MM.1S (cell line): ENCODE results near the gene EFCAB6.

Experiments used
- DNase-seq: peaks from one replicate; pipeline ENCODE4 v3.0.0-alpha.2; 2015
- H2AFZ ChIP-seq: fragments of 300-600 bp; sonication (generic); 2 replicates; pipeline ENCODE4 v1.6.0; 2016; ENCODE audit warnings: antibody characterized with exemption, low read length
- H3F3A ChIP-seq: fragments of 300-600 bp; sonication (generic); 2 replicates; pipeline ENCODE4 v1.6.1; 2016; ENCODE audit warnings: mild to moderate bottlenecking, antibody characterized with exemption, low read length, moderate library complexity, mixed read lengths; ENCODE audit not compliant: insufficient read depth
- H3K27ac ChIP-seq: fragments of 300-600 bp; sonication (generic); 2 replicates; pipeline ENCODE4 v1.5.1; 2016; ENCODE audit warnings: mild to moderate bottlenecking, low read length
- H3K27me3 ChIP-seq: fragments of 300-600 bp; sonication (generic); replicated peaks from 2 replicates; pipeline ENCODE4 v1.6.0; 2016; ENCODE audit warnings: low read length; ENCODE audit not compliant: insufficient read depth
- H3K36me3 ChIP-seq: fragments of 300-600 bp; sonication (generic); replicated peaks from 2 replicates; pipeline ENCODE4 v1.6.1; 2016; ENCODE audit warnings: mild to moderate bottlenecking, low read length, mixed read lengths; ENCODE audit not compliant: insufficient read depth
- H3K4me1 ChIP-seq: fragments of 300-600 bp; sonication (generic); 2 replicates; pipeline ENCODE4 v1.6.1; 2016; ENCODE audit warnings: low read length, mixed read lengths
- H3K4me2 ChIP-seq: fragments of 300-600 bp; sonication (generic); 2 replicates; pipeline ENCODE4 v1.6.0; 2016; ENCODE audit warnings: low read depth, low read length
- H3K4me3 ChIP-seq: fragments of 300-600 bp; sonication (generic); 2 replicates; pipeline ENCODE4 v1.5.1; 2016; ENCODE audit warnings: low read length, mixed read lengths
- H3K79me2 ChIP-seq: fragments of 300-600 bp; sonication (generic); 2 replicates; pipeline ENCODE4 v1.6.1; 2016; ENCODE audit warnings: mixed run types, low read length, mixed read lengths
- H3K9ac ChIP-seq: fragments of 300-600 bp; sonication (generic); 2 replicates; pipeline ENCODE4 v1.6.1; 2016; ENCODE audit warnings: low read length, mixed read lengths
- H3K9me2 ChIP-seq: fragments of 300-600 bp; sonication (generic); replicated peaks from 2 replicates; pipeline ENCODE4 v1.6.1; 2016; ENCODE audit warnings: mild to moderate bottlenecking, low read length, mixed read lengths; ENCODE audit not compliant: insufficient read depth
- H3K9me3 ChIP-seq: fragments of 300-600 bp; sonication (generic); replicated peaks from 2 replicates; pipeline ENCODE4 v1.6.1; 2016; ENCODE audit warnings: mild to moderate bottlenecking, low read length, mixed read lengths; ENCODE audit not compliant: insufficient read depth
- H4K20me1 ChIP-seq: fragments of 300-600 bp; sonication (generic); 2 replicates; pipeline ENCODE4 v1.6.1; 2016; ENCODE audit warnings: mild to moderate bottlenecking, low read length, moderate library complexity, mixed read lengths; ENCODE audit not compliant: insufficient read depth
- EZH2 ChIP-seq: fragments of 300-600 bp; sonication (generic); optimal IDR thresholded peaks from 2 replicates; pipeline ENCODE3; 2017; ENCODE audit warnings: low read depth, mild to moderate bottlenecking, antibody characterized with exemption, low read length, mixed read lengths
- EZH2phosphoT487 ChIP-seq: fragments of 300-600 bp; sonication (generic); IDR thresholded peaks from 2 replicates; pipeline ENCODE4 v1.6.1; 2018; ENCODE audit warnings: antibody characterized with exemption, low read length
- TF ChIP-seq, protein P1 (sequence below): fragments of 300-600 bp; sonication (generic); IDR thresholded peaks from 2 replicates; pipeline ENCODE4 v1.5.1; 2016; ENCODE audit warnings: antibody characterized with exemption, low read length, mixed read lengths

The EFCAB6 gene

DNA sequence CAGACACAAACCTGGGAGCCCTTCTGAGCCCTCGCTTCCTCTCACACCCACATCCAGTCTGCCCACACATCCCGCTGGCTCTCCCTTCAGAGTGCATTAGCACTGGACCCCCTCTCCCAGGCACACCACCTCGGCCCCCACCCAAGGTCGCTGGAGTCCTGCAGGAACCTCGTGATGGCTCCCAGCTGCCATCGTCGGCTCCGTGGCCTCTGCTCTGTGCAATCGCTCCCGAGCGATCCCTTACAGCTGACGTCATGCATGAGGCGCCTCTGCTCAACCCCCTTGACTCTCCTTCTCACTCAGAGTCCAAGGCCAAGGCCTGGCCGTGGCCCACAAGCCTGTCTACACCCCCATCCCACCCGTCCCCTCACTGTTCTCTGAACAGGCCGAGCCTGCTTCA, 183.9 kb downstream of the EFCAB6 start:
- H3K9ac ChIP-seq, result no peak overlapping the region
- no peaks in the 10 kb centered on the region for H3K79me2 ChIP-seq
- no peaks in the 10 kb centered on the region for H3K4me1 ChIP-seq
- no peaks in the 10 kb centered on the region for H3K27me3 ChIP-seq
- no peak overlapping the region for H2AFZ ChIP-seq
- H3K9me2 ChIP-seq, result no peaks in the 10 kb centered on the region
- H3K4me2 ChIP-seq, result no peak overlapping the region
- no peaks in the 10 kb centered on the region for H3F3A ChIP-seq
- no peak overlapping the region for H3K27ac ChIP-seq
- no peaks in the 10 kb centered on the region for H4K20me1 ChIP-seq
- no peaks in the 10 kb centered on the region for H3K36me3 ChIP-seq
- DNase-seq, result no peak
- H3K4me3 ChIP-seq, result no peak overlapping the region
- no peaks in the 10 kb centered on the region for H3K9me3 ChIP-seq
- TF ChIP-seq EZH2phosphoT487, result no peak
- TF ChIP-seq EZH2, result no peak
- TF ChIP-seq, protein P1, sequence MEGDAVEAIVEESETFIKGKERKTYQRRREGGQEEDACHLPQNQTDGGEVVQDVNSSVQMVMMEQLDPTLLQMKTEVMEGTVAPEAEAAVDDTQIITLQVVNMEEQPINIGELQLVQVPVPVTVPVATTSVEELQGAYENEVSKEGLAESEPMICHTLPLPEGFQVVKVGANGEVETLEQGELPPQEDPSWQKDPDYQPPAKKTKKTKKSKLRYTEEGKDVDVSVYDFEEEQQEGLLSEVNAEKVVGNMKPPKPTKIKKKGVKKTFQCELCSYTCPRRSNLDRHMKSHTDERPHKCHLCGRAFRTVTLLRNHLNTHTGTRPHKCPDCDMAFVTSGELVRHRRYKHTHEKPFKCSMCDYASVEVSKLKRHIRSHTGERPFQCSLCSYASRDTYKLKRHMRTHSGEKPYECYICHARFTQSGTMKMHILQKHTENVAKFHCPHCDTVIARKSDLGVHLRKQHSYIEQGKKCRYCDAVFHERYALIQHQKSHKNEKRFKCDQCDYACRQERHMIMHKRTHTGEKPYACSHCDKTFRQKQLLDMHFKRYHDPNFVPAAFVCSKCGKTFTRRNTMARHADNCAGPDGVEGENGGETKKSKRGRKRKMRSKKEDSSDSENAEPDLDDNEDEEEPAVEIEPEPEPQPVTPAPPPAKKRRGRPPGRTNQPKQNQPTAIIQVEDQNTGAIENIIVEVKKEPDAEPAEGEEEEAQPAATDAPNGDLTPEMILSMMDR, result no peak

DNA sequence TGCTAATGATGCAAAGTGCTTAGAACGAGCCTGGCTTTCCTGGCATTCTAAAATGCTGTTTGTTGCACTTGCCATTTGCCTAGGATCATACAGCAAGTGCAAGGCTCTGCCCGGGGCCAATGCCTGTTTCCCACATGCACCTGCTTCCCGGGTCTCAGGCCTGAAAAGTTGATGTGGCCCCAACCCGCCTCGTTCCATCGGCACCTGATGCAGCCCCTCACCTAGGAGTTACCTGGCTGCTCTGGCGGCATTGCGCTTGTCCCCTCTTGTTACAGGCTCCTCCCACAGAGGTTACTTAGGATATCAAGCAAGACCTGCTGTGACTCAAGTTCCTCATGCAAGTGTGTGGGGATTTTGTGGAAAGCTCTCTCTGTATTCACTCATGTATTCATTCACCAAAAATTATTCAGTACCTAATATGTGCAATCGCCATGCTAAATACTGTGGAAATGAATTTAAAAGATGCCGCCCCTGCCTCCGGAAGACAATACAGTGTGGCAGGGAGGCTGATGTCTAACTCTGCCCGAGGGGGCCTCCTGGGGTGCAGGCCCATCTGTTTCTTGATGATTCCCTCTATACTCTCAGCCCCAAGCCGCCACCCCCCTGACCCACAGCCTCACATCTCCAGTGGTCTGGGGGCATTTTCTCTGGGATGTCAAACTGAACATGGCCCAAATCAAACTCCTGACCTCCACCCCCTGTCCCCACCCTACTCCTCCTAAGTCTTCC, 184.5 kb downstream of the EFCAB6 start:
- DNase-seq, result no peak
- no peaks in the 10 kb centered on the region for H3K4me1 ChIP-seq
- no peak overlapping the region for H3K4me3 ChIP-seq
- no peaks in the 10 kb centered on the region for H4K20me1 ChIP-seq
- no peaks in the 10 kb centered on the region for H3K36me3 ChIP-seq
- no peaks in the 10 kb centered on the region for H3K9me2 ChIP-seq
- H3K9me3 ChIP-seq, result no peaks in the 10 kb centered on the region
- H3K27ac ChIP-seq, result no peak overlapping the region
- H3K79me2 ChIP-seq, result no peaks in the 10 kb centered on the region
- no peak overlapping the region for H3K4me2 ChIP-seq
- H3F3A ChIP-seq, result no peaks in the 10 kb centered on the region
- TF ChIP-seq EZH2 (no peak), EZH2phosphoT487 (no peak)
- TF ChIP-seq, protein P1, result no peak
- H3K9ac ChIP-seq, result no peak overlapping the region
- H3K27me3 ChIP-seq, result no peaks in the 10 kb centered on the region
- no peak overlapping the region for H2AFZ ChIP-seq

DNA sequence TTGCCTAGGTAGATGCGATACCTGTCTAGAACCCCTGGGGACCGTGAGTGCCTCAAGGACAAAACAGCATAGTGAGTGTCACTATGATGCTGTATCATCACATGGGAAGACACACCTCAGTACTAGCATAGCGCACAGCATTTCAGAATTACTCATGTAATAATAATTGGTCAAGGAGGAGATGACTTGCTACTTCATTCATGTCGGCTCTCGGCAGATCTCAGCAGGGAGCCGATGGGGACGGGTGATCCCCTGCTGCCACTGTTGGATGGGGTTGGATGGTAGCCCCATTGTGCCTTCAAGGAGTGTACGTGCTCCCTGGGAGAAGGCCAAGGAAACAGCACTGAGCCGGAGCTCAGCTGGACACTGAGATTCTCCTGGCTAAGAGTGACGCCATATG, 186.9 kb downstream of the EFCAB6 start:
- H3K9me3 ChIP-seq, result no peaks in the 10 kb centered on the region

More for the DNA sequence above, 186.9 kb downstream of the EFCAB6 start:
- no peaks in the 10 kb centered on the region for H4K20me1 ChIP-seq
- H3F3A ChIP-seq, result no peaks in the 10 kb centered on the region
- no peak overlapping the region for H3K9ac ChIP-seq
- H2AFZ ChIP-seq, result no peak overlapping the region
- DNase-seq, result no peak
- no peak overlapping the region for H3K4me3 ChIP-seq
- no peak overlapping the region for H3K4me2 ChIP-seq
- TF ChIP-seq EZH2phosphoT487 (no peak), EZH2 (no peak)
- TF ChIP-seq, protein P1, result no peak
- H3K36me3 ChIP-seq, result no peaks in the 10 kb centered on the region
- H3K9me2 ChIP-seq, result no peaks in the 10 kb centered on the region
- H3K27ac ChIP-seq, result no peak overlapping the region
- H3K79me2 ChIP-seq, result no peaks in the 10 kb centered on the region
- no peaks in the 10 kb centered on the region for H3K4me1 ChIP-seq
- H3K27me3 ChIP-seq, result no peaks in the 10 kb centered on the region
